GM21367 (cell line): ENCODE results near the gene SATB1.
"Not testable (repeated sequence)": the region's sequence is repeated elsewhere in the genome, so short reads cannot be mapped to it uniquely, and the experiment has no call there.

ENCODE experiments used
- ATAC-seq: cut with Tn5 transposase; IDR thresholded peaks from one replicate; pipeline ENCODE4 v1.9.1; 2021; ENCODE audit not compliant: unreplicated experiment

The SATB1 gene

DNA sequence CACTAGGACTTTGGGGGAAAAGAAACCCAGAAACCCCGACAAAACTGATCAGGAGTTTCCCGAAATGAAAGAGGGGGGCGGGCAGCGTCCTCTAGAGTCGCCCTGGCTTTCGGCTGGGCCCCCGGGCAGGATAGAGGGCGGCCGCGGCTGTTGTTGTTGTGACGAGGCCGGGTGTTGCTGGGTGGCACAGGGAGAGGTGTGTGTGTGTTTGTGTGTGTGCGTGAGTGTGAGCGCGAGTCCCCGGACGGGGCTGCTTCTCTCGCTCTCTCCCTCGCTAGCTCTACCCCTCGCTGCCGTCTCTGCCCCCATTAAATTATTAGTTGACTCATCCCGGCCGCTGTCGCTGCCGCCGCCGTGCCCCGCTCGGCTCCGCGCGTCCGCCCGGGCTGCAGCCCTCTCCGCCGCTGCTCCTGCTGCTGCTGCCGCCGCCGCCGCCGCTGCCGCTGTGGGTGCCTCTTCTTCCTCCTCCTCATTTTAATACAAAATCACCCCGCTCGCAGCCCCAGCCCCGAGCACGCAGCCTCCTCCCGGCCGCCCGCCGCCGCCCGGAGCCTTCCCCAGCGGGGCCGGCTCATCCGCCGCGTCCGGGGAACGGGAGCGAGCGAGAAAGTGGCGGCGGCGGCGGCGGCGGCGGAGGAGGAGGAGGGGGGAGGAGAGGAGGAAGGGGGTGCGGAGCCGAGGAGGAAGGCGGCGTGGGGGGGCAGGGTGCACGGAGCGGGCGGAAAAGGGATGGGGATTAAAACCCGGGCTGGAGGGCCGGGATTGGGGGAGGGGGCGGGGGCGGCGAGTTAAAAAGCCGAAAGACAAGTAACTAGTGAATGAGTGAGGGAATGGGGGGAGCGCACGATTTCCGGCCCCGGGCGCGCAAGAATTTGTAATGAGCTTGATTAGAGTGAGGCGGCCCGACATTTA is at the start of gene SATB1:
TSS of gene SATB1 (minus strand) at position 611 of the 912 bp plus-strand sequence. CDS start 4,372 bp downstream, outside the sequence.
- peak; percentile 39 for ATAC-seq

DNA sequence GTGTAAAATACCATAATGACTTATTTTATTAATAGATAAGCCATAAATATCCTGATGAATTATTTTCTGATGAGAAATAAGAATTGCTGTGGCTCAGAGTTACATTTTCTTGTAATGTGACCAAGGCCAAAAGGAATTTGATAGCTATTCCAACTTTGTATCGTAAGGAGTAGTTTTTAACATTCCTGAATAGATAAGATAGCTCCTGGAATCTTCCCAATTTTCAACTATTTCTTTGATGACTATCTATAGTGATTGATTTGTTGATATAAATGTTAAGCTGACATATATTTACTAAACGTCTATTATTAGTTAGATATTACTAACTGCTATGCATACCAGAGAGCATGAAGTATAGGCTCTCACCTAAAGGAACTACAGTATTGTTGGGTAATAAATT is 49.1 kb upstream of the SATB1 start:
- no peak for ATAC-seq

DNA sequence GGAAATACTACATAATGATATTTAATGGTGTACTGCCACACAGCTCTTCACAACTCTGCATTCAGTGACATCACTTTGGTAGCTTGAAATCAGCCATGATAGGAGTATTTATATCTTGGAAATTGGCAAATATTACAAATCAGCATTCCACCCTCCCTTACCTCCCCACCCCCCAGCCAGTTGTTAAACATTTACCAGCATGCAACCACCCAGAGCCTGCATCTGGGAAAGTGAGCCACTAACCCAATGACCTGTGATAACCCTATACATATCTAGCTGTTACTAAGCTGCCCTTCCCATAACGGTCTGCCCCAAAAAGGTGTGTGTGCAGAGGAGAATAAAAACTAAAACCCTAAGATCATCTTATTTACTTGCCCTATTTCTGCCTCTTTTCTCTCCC is 44.6 kb upstream of the SATB1 start:
- no peak for ATAC-seq

DNA sequence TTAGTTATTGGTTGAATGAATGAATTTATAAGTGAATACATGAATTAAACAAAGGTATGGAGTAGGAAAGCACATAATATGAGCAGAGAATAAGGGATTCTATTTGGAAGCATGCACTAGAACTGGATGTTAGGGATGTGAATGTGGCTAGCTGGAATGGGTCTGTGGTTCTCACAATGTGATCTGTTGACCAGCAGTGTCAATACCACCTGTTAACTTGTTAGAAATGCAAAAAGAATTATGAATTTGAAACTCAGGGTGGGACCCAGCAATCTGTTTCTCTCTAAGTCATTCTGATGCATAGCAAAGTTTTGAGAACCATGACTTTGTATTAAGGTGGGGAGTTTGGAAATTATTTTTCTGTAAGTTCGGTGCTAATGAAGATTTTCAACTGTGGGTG is 41.0 kb upstream of the SATB1 start:
- no peak for ATAC-seq

DNA sequence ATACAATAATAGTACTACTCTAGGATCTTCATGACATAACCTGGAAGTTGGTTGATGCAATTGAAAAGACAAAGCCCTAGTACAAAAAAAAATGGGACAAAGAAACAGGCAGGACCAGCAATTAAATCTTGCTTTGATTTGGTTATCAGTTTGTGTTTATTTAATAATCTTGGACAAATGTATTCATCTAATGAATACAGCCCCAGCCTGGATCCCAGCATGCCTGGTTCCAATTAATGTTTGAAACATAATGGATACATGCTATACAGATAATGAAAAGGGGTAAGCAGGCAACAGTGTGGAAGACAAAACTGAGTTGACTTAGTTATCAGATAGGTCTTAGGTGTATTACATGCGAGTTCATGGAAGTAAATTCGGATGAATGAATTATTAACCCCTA is 29.6 kb upstream of the SATB1 start:
- no peak for ATAC-seq

DNA sequence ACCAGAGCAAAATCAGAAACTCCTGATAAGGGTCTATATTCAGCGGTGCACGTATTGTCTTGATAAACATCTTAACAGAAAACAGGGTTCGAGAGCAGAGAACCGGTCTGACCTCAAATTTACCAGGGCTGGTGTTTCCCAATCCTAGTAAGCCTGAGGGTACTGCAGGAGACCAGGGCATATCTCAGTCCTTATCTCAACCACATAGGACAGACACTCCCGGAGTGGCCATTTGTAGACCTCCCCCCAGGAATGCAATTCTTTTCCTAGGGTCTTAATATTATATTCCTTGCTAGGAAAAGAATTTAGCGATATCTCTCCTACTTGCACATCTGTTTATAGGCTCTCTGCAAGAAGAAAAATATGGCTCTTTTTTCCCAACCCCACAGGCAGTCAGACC is 24.5 kb upstream of the SATB1 start:
- not testable (repeated sequence) for ATAC-seq

DNA sequence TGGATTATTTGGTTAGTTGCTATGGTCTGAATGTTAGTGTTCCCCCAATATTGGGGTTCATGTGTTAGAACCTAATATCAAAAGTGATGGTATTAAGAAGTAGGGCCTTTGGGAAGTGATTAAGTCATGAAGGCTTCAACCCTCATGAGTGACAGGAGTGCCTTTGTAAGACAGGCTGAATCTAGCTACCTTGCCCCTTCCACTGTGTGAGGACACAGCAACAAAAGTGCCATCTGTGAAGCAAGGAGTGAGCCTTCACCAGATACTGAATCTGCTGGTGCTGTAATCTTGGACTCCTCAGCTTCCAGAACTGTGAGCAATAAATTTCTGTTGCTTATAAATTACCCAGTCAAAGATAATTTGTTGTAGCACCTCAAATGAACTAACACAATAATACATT is 22.6 kb upstream of the SATB1 start:
- ATAC-seq, result no peak

DNA sequence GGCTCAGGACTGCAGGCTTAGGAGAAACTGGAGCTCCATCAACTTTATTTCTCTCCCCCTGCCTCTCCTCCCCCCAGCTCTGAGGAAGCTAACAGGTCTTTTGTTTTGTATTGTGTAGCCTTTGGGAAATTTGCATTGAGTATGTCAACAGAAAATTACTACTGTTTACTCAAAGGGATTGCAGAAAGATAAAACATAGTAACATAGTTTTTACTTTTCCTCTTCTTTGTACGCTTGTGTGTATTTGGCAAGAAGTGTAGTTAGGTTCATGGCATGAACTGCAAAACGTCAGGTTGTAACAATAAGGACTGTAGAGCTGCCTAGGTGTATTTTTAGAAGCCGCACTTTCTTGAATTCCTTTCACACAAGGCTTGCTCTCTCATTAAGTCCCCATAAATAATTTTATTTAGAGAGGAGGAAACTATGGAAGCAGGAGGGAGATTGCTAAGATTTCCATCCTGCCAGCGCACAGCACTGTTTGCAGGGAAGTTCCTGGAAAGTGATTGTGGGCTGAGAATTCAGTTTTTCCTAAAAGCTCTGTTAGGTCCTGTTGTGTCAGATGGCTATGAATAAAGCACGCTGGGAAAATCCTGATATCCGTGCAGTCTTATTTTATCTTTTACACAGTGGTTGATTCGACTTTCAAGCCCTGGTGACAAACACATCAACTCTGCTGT is 21.1 kb upstream of the SATB1 start:
- no peak for ATAC-seq

DNA sequence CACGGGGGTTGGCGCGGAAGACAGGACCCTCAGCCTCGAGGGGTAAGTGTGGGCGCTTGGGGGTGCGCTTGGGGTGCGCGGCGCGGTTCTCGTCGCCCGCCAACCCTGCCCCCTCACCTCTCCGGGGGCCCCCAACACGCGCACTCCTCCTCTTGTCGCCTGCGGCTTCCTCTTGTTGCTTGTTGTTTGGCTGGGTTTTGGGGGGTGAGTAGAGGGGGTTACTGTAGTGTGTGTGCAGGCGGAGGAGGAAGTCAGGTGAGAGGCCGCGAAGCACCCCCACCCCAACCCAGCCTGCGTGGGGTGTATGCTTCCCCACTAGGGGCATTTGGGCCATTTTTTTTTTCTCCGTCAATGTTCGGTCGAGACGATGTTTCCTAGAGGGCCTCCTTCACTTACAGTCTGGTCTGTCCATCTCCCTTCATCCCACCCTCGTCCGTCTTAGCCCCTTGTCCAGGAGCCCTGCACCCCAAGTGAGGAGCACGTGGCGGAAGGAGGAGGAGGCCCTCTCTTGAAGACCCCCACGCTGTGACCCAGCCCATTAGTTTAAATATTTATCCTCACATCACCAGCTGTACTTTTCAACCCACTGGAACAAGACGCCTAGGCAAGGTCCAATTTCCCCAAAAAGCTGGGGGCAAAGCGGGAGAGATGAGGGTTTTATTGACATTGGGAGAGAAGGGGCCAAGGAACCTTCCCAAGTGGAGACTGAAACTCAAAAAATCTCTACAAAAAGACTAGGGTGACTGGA is 20.4 kb upstream of the SATB1 start:
- peak; percentile 13 for ATAC-seq

DNA sequence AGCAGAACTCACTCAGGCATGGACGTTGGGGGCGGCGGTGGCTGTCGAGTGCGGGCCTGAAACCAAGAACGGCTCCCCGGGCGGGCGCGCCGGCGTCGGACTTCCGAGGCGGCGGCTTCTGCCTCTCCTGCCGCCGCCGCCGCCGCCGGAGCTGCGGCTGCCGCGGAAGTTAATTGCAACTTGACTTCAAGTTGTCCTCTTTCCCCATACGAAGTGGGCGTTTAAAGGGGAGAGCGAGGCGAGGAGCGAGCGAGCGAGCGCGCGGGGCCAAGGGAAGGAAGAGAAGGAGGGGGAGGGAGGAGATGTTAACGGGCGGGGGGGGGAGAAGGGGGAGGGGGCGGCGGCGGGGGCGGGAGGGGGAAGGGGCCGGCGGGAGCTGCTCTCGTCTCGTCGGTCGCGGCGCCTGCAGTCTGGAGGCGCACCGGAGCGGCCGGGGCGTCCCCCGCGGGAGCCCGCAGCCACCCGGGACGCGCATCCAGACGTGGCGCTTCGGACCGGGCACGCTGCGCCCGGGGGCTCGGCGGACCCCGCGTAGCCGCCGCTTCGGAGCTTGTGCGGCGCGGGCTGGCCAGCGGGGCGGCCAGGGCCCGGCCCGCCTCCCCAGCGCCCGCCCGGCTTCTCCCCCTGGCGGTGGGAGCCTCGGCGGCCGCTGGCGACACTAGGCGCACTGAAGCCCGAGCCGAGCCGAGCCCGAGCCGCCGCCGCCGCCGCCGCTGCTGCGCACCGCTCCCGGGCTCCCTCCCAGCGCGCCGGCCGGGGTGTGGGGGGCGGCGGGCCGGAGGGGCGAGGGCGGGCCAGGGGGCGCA is 19.7 kb upstream of the SATB1 start:
- peak; percentile 95 for ATAC-seq

DNA sequence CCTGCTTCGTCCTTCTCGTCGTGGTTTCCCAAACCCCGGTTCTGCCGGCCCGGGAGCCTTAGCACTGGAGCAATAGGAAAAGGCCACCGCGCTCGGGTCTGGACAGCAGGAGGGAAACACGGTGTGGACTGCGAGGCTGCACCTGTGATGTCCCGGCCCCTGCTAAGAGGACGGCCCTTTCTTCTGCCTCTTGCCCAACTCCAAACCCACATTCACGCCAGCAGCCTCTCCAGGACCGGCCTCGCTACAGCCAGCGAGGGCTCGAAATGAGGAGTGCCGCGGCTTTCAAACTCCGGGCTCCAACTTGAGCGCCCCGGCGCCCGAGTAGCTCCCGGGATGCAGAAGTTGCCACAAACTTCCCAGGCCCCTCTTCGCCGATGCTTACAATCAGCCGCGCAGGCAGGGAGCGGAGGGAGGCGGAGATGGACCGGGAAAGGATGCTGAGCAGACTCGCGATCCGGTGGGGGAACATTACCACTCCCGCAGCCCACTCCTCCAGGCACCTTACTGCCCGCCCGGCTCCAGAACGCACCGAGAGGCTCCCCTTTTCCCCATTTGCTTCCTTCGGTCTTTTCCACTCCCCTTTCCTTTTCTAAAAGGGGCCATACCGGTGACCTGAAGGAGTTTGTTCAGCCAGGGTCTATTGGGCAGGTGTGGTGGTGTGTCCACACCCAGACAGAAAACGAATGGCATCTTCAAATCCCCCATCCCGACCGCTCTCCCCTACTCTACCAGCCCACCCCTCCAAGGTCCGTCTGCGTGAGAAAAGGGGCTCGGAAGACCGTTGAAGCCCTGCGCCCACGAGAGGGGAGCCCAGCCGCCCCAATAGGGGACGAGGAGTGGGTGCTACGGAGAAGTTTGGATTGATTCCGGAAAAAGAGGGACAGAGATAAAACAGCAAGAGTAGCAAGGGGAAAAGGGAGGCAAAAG is 18.8 kb upstream of the SATB1 start:
- no peak for ATAC-seq

DNA sequence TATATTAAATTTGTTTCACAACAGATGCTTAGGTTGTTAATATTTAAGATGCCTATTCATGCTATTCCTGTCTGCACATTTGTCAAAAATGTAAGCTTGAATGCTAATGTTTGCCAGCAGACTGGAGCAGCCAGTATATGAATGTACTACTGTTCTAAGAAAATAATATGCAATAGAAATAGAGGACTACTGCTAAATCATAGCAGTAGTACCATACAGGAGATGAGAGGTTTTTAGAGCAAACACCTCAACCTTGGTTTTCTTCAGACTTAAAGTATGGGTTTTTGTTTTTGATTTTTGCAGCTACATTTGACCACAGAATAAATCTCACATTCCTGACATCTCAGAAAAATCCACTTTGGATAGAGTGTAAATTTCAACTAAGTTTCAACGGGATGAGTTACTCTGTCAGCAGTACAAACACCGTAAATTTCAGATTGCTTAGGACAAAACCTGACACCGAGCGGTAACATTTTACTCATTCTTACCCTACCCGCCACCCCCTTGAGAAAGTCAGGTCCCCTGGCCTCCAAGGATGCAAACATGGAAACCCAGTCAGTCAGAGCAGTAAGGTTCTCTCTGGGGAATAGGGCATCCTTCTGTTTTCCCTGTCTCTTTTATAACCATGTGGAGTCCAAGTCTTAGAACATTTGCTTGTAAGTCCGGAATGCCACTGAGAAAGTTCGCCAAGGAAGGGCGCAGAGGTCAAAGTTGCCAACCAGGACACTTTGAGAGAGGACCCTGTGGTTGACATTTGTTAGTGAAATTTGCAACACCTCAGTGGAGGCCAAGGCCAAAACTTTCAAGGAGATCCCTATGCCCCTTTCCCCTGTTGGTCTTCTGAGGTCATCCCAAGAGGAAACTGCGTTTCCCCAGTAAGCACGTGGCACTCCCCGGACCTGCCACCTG is 17.9 kb upstream of the SATB1 start:
- ATAC-seq, result no peak

DNA sequence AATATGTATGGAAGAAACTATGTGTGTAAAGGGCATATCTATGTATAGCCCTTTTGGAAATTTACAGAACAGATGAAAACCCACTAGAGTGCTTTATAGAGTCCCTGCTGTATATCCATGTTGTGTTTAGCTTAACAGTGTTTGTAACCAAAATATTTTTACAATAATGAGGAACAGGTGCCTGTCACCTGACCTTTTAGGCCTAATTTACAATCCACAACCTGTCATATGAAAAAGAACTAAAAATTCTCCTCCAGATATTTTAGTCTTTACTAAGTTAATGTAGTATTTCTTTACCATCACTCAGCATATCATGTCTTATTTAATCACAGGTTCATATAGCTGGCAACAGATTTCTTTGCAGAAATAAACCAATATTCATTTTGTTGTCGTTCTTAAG is 16.4 kb upstream of the SATB1 start:
- no peak for ATAC-seq

DNA sequence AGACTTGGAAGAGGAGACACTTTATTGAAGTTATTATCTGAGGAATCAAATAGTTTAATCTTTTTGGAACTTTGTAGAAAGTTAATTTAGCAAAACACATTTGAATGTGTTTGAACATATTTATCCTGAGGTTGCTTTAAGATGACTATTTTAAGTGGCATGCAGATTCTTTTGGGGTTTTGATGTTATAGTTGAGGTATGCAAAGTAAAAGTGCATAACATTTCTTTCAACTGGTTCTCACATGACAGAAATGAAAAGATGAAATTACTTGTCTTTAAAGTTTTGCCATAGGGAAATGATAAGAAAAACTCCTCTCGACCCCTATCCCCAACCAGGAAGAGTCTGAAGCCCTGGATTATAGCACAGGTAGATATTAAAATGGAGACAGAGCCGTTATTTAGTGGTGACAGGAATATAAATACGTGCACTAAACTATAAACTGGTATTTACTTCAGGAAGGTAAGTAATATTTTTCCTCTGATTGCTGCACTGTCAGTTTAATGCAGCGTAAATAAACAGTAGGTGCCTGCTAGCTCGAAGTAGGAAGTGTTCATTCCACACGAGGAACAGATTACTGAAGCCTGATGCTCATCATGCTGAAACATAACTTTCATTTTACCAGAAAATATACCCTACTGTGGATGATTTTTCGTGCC is 15.1 kb upstream of the SATB1 start:
- ATAC-seq, result no peak

DNA sequence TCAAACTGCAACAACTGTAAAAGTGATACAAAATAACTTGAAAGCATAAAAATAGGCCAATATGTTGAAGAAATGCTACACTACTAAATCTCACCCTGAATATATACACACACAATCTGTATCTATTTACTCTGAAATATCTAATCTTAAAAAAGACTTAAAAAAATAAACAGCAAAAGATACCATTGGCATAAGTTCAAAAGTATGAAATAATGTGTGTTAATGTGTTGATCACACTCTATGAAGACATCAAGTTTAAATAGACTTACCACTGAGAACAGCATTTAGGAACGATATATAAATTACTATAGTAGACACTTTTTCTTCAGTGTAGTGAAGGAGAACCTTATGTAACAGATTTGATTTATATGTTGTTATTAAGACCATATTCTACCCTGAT is 14.1 kb upstream of the SATB1 start:
- no peak for ATAC-seq

DNA sequence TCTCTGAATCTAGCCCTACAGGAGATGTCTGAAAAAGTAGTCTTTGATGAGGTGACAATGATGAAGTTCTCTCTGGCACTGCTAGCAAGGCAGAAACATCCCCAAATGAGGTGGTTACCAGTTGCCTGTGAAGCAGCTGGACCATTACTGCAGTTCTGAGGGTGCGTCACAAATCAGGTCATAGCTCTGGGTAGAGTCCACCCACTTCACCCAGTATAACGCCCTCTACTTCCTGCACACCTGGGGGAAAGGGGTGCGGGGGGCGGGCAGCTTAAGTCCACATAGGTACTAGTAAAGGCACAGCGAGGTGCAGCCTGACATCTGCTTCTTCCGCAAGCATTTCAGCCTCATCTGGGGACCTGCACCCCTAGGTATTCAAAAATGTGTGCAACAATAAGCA is 13.4 kb upstream of the SATB1 start:
- ATAC-seq, result no peak

DNA sequence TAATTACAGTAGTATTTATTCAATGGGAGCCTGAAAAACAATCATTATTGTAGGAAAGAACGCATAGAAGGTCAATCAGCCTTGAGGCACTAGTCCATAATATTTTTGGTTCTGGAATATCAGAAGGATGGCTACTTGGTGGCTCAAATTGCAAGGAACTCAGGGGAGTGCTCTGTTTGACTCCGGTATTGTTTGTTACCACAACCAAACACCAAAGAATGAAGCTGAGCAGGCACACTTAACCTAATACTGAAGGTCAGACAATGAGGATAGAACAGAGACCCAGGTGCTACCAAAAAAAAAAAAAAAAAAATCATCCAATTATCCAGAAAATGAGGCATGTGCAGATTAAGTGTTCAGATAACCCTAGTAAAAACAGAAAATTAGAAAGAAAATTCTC is 11.1 kb upstream of the SATB1 start:
- no peak for ATAC-seq

DNA sequence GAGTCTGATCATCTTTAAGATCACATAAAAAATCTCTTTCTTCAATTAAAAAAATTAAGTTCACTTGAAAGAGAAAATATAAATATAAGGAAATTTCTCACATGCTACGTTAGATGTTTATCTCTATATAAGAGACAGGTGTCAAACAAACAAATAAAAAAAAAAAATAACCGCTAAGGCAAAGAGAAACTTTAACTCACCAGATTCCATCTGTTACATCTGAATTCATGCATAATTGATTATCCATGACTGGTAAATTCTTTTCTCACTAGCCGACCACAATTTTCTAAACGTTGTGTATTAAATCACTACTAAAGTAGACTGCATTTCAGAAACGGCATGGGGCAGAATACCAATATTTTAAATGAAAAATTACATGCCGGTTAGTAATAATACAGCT is 9.6 kb upstream of the SATB1 start:
- ATAC-seq, result no peak
